ENCODE results near the gene TDRD1. TPM values are rescaled to one million over a fixed set of nuclear protein-coding genes. Genes with fewer than 3 reads are reported as not detected.
A peak's percentile ranks its signal among the peaks of the same experiment; 100 is the strongest.

The TDRD1 gene
- total RNA-seq, 4 donors from 2014 or later = 0.17 to 0.42 (median 0.40) TPM; not detected in 1

GRCh38 chr10:114276066-114276465, 96.9 kb downstream of the TDRD1 start:
- no peak for TF ChIP-seq POLR2A (IDR thresholded peaks at IDR 0.05)
- TF ChIP-seq EP300 (IDR thresholded peaks at IDR 0.05) = no peak
- TF ChIP-seq POLR2AphosphoS5 (IDR thresholded peaks at IDR 0.05) = no peak
- no peak for TF ChIP-seq CTCF (IDR thresholded peaks at IDR 0.05)
- H3K27ac ChIP-seq = no peak overlapping the region
- 84% methylated on average over 6 of the region's 6 CpGs for WGBS
- no peaks in the 10 kb centered on the region for H3K9me3 ChIP-seq
- H3K27me3 ChIP-seq = no peaks in the 10 kb centered on the region
- H3K36me3 ChIP-seq = no peaks in the 10 kb centered on the region
- DNase-seq (ENCODE audit: low spot score in 2 of 2) = peak; percentile 44 to 65
- H3K4me3 ChIP-seq = no peak overlapping the region
- H3K4me1 ChIP-seq = peaks cover 31% of the 10 kb centered on the region

DNA sequence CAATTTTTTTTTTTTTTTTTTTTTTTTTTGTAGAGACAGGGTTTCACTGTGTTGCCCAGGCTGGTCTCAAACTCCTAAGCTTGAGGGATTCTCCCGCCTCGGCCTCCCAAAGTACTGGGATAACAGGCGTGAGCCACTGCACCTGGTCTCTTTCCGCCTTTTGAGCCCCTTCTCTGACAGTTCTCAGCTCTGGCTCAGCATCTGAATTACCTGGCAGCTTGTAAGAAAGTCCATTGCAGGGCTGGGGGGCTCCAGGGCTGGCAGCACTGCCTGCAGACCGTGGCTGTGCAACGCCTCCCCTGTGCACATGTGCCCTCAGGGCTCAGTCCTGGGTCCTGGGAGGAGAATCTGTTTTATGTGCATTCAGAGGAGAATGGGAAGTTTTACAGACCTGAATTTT, 97.5 kb downstream of the TDRD1 start:
- H3K36me3 ChIP-seq = no peaks in the 10 kb centered on the region
- H3K27ac ChIP-seq = no peak overlapping the region
- peaks cover 25% of the 10 kb centered on the region for H3K4me1 ChIP-seq
- H3K4me3 ChIP-seq = no peak overlapping the region
- no peaks in the 10 kb centered on the region for H3K9me3 ChIP-seq
- DNase-seq (ENCODE audit: low spot score in 2 of 2) = peak; percentile 41 to 69
- no peaks in the 10 kb centered on the region for H3K27me3 ChIP-seq
- WGBS = 96% methylated on average over 6 of the region's 6 CpGs
- TF ChIP-seq POLR2A (IDR thresholded peaks at IDR 0.05) = no peak

DNA sequence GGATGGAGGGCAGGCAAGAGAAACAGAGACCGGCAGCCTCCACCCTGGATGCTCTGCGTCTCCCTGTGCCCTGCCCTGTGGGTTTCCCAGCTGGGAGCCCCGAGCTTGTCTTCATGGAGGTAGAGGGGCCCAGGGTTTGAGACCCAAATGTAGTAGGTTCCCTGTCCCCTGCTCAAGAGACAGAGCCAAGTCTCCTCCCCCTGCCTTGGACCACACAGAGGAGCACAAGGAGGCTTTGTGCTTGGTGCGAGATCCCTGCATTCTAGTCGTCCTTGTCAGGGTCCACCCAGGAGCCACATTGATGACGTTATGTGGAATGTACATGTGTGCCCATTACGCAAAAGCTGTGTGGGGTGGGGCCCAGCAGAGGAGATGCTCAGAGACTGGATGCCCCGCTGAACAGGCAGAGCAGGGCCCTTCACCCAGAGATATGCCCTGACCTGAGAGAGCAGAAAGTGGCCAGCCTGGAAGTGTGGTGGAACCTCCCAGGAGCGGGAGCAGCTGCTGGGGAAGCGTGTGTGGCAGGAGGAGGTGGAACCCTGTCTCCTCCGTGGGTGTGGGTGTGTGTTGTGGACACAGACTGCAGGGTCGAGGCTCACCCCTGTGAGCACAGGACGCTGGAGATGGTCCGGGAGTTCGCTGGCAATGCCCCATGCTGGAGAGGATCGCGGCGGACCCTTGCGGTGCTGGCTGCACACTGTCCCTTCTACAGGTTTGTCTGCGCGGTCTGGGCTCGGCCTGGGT, 99.2 kb downstream of the TDRD1 start:
- WGBS = 85% methylated on average over 19 of the region's 22 CpGs
- no peak overlapping the region for H3K4me3 ChIP-seq
- no peak overlapping the region for H3K27ac ChIP-seq
- no peaks in the 10 kb centered on the region for H3K36me3 ChIP-seq
- peaks cover 19% of the 10 kb centered on the region for H3K4me1 ChIP-seq
- no peaks in the 10 kb centered on the region for H3K9me3 ChIP-seq
- no peaks in the 10 kb centered on the region for H3K27me3 ChIP-seq
- peak; percentile 59 to 76 for DNase-seq (ENCODE audit: low spot score in 2 of 2)
- TF ChIP-seq POLR2AphosphoS5 (IDR thresholded peaks at IDR 0.05) (no peak), CTCF (IDR thresholded peaks at IDR 0.05) (no peak), EP300 (IDR thresholded peaks at IDR 0.05) (no peak), POLR2A (IDR thresholded peaks at IDR 0.05) (no peak)

- peaks cover 19% of the 10 kb centered on the region for H3K4me1 ChIP-seq
- no peak overlapping the region for H3K4me3 ChIP-seq
- WGBS = 69% methylated on average over 3 of the region's 4 CpGs
These were observed 99.7 kb downstream of the TDRD1 start for GRCh38 chr10:114278884-114279191.

GRCh38 chr10:114279289-114279688, 100.1 kb downstream of the TDRD1 start:
- peak; percentile 29 to 42 for DNase-seq (ENCODE audit: low spot score in 2 of 2)
- no peak overlapping the region for H3K4me3 ChIP-seq
- no peaks in the 10 kb centered on the region for H3K27me3 ChIP-seq
- peak overlapping the region; percentile 24 for H3K27ac ChIP-seq
- peaks cover 19% of the 10 kb centered on the region for H3K4me1 ChIP-seq
- TF ChIP-seq CTCF (IDR thresholded peaks at IDR 0.05) (no peak), POLR2A (IDR thresholded peaks at IDR 0.05) (no peak), EP300 (IDR thresholded peaks at IDR 0.05) (no peak), POLR2AphosphoS5 (IDR thresholded peaks at IDR 0.05) (no peak)
- 94% methylated on average over 4 of the region's 4 CpGs for WGBS
- no peaks in the 10 kb centered on the region for H3K9me3 ChIP-seq
- H3K36me3 ChIP-seq = no peaks in the 10 kb centered on the region

More at GRCh38 chr10:114278884-114279191, 99.7 kb downstream of the TDRD1 start:
- no peaks in the 10 kb centered on the region for H3K27me3 ChIP-seq
- no peaks in the 10 kb centered on the region for H3K9me3 ChIP-seq
- H3K36me3 ChIP-seq = no peaks in the 10 kb centered on the region
- TF ChIP-seq CTCF (IDR thresholded peaks at IDR 0.05) = no peak
- no peak for TF ChIP-seq EP300 (IDR thresholded peaks at IDR 0.05)
- no peak for TF ChIP-seq POLR2A (IDR thresholded peaks at IDR 0.05)
- no peak for TF ChIP-seq POLR2AphosphoS5 (IDR thresholded peaks at IDR 0.05)
- H3K27ac ChIP-seq = no peak overlapping the region
- DNase-seq (ENCODE audit: low spot score in 2 of 2) = no peak

All from suprapubic skin (tissue), 4 donors.